HAP-1 (cell line): ENCODE results near the gene GMPPA.

ENCODE experiments used
- DNase-seq, 2 experiments: peaks; one replicate each; pipeline ENCODE4 v3.0.0-alpha.2; 2016 to 2020; ENCODE audit warnings: low spot score in 2 of 2
- H3K27me3 ChIP-seq: fragments of 250-450 bp; sonication (Bioruptor Pico); 2 replicates; pipeline ENCODE4 v1.5.1; 2020; ENCODE audit warnings: low read depth, mild to moderate bottlenecking, moderate library complexity
- H3K36me3 ChIP-seq: fragments of 250-450 bp; sonication (Bioruptor Pico); replicated peaks from 2 replicates; pipeline ENCODE4 v1.5.1; 2020; ENCODE audit warnings: mild to moderate bottlenecking
- H3K4me1 ChIP-seq: fragments of 250-450 bp; sonication (Bioruptor Pico); 2 replicates; pipeline ENCODE4 v1.5.1; 2020; ENCODE audit warnings: mild to moderate bottlenecking
- H3K4me3 ChIP-seq: fragments of 250-450 bp; sonication (Bioruptor Pico); 2 replicates; pipeline ENCODE4 v1.5.1; 2020; ENCODE audit warnings: mild to moderate bottlenecking, moderate library complexity
- H3K9me3 ChIP-seq: fragments of 250-450 bp; sonication (Bioruptor Pico); 2 replicates; pipeline ENCODE4 v1.5.1; 2020; ENCODE audit warnings: mild to moderate bottlenecking, moderate library complexity
- in situ Hi-C: fragments of 300-500 bp; cut with MboI; formaldehyde crosslinking; loops from 3 replicates; pipeline ENCODE4 v1.14.3; 2020; ENCODE audit warnings: low sequenced_read_pairs, inconsistent platforms, mixed read lengths

GMPPA gene

DNA sequence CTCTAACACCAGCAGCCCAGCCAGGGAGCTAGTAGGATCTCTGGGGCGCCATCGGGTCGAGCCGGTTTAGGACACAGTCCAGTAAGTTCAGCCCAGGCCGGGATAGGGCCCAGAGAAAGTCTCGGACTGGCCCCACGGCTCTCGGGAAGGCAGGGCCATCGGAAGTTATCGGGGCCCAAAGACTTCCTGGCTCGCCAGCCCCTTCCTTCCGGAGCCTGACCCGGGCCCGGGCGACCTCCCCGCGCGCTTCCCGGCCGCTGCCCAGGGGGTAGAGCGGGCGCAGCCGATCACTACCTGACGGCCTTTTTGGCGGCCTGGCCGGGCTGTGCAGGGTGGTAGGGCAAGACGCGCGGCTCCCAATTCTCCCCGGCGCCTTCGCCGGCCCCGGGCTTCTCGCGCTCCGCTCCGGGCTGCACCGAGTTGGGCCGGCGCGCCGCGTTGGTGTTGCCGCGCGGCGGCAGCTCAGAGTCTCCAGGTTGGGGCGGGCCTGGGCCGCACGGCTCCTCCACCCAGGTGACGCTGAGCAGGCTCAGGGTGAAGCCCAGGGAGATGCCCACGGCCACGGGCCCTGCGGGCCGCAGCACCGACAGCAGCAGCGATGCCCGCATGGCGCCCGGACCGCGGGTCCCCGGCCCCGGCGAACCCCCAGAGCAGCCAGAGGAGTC is 44.4 kb downstream of the GMPPA start:
- H3K4me1 ChIP-seq, result peaks cover 8% of the 10 kb centered on the region; the same call in 1 of the 2 replicates
- H3K9me3 ChIP-seq, result no peaks in the 10 kb centered on the region
- H3K27me3 ChIP-seq, result no peaks in the 10 kb centered on the region
- peaks cover 19% of the 10 kb centered on the region for H3K36me3 ChIP-seq
- in situ Hi-C loops, result loop anchor here (5.0 kb wide), 1 partner anchor 99 kb away; no protein-coding TSS in a partner anchor
- H3K4me3 ChIP-seq, result peak overlapping the region; percentile 67
- peak in 1 of 2 experiments; percentile 61 for DNase-seq

DNA sequence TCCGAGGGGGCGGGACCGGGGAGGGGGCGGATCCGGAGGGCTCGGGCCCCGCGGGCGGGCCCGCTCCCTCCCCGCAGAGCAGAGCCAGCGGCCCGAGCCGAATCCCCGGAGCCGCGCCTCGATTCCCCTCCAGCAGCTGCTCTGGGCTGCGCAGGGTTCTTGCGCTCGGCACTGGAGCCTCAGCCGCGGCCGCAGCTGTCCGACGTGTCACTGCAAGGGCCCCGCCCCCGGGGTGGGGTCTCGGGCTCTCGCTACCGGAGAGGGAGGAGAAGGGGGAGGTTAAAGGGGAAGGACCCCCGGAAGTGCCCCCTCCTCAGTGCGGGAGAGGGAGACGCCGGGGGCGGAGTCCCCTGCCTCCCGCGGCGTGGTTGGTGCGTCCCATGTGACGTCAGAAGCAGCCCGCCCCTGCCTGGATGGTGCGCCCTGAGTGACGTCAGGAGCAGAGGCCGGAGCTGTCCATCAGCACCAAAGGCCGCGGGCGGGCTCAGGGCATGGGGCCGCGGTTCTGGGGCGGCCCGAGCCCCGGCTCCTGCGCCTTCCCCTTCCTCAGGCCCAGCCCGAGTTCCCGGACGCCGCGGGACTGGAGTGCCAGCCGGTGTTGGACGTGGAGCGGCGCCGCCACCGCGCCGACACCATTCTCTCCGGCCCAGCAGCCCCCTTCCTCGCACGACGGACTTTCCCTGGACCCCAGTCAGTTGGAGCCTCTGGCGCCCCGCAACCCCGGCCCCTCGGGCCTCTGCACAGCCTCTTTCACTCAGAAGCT is 45.1 kb downstream of the GMPPA start, which contains the start of the genes CHPF and TMEM198:
Gene CHPF, minus strand, starts transcription at position 214 of the 763 bp plus-strand sequence. CDS start 271 bp downstream, outside the sequence.
Gene TMEM198, plus strand, starts transcription at position 433 of the 763 bp plus-strand sequence. CDS start 700 bp downstream, outside the sequence.
- H3K4me1 ChIP-seq, result peaks cover 8% of the 10 kb centered on the region; the same call in 1 of the 2 replicates
- DNase-seq, result peak; percentile 97 to 99
- H3K36me3 ChIP-seq, result peaks cover 19% of the 10 kb centered on the region
- no peaks in the 10 kb centered on the region for H3K9me3 ChIP-seq
- H3K27me3 ChIP-seq, result no peaks in the 10 kb centered on the region
- in situ Hi-C loops, result loop anchor here (5.0 kb wide), 1 partner anchor 99 kb away; no protein-coding TSS in a partner anchor
- peak within 1 kb of the TSS; percentile 67 for H3K4me3 ChIP-seq

DNA sequence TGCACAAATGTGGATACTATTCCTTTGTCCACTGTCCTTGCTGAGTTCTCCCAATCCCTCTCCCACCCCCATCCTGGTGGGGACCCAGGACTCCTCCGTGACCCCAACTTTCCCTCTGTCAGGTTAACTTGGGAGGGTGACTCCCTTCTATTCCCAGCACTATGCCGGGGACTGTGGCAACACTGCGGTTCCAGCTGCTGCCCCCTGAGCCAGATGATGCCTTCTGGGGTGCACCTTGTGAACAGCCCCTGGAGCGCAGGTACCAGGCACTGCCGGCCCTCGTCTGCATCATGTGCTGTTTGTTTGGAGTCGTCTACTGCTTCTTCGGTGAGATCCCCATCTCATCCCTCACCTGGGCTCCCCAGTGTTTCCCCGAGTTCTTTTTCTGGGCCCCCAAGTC is 45.9 kb downstream of the GMPPA start:
- DNase-seq, result no peak

DNA sequence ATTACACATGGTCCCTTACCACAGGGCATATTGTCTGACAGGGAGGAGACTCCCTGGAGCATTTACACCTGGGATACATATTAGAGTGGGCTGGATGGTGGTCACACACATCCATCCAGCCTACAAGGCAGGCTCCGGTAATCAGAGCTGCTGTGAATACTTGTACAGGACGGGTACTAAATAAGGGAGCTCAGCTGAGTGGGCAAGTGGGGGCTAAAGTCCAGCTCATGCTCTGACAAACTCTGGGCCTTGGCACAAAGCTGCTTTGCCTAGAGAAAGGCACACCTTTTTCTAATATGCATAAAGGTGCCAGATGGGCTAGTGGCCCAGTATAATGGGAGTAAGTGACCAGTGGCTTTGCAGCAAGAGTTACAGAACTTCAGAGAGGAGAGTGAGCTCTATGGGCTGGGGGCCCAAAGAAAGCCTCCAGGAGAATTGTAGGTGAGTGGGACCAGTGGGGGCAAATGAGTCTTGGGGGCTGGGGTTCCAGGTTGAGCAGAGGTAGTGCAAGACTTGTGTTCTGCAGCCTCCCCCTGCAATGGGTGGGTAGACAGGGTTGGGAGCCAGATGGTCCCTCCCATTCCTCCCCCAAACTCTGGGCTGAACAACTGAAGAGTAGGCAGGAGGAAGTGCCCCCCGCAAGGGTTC is 46.7 kb downstream of the GMPPA start:
- peaks cover 14% of the 10 kb centered on the region for H3K36me3 ChIP-seq
- DNase-seq, result no peak
- H3K4me3 ChIP-seq, result no peak overlapping the region
- in situ Hi-C loops, result no loop called here
- H3K27me3 ChIP-seq, result no peaks in the 10 kb centered on the region
- H3K4me1 ChIP-seq, result peaks cover 8% of the 10 kb centered on the region; the same call in 1 of the 2 replicates
- no peaks in the 10 kb centered on the region for H3K9me3 ChIP-seq

More for the DNA sequence above, 45.9 kb downstream of the GMPPA start:
- Histone ChIP-seq H3K9me3 (no peaks in the 10 kb centered on the region), H3K27me3 (no peaks in the 10 kb centered on the region), H3K4me1 (peaks cover 8% of the 10 kb centered on the region; the same call in 1 of the 2 replicates), H3K4me3 (peak overlapping the region; percentile 67), H3K36me3 (peaks cover 19% of the 10 kb centered on the region)
- in situ Hi-C loops, result loop anchor here (5.0 kb wide), 1 partner anchor 98 kb away; no protein-coding TSS in a partner anchor

DNA sequence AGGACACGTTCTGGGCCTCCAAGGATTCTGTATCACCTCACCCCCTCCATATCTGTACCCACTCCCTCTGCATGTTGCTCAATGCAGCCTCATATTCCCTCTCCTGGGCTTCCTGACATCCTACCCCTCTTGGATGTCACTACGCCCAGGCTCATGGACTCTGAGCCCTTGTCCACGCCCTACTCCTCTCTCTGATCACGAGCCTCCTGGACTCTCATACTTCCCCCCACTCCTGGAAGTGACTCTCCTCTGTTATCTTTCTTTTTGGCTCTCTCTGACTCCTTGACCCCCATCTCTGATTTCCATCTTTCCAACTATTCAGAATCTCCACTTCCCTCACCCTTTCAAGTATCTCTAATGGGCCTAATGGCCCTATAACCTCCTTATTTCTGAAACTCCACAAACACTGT is 47.3 kb downstream of the GMPPA start:
- in situ Hi-C loops, result no loop called here
- no peak for DNase-seq
- Histone ChIP-seq H3K4me3 (no peak overlapping the region), H3K27me3 (no peaks in the 10 kb centered on the region), H3K4me1 (peaks cover 8% of the 10 kb centered on the region; the same call in 1 of the 2 replicates), H3K9me3 (no peaks in the 10 kb centered on the region), H3K36me3 (peaks cover 8% of the 10 kb centered on the region)

DNA sequence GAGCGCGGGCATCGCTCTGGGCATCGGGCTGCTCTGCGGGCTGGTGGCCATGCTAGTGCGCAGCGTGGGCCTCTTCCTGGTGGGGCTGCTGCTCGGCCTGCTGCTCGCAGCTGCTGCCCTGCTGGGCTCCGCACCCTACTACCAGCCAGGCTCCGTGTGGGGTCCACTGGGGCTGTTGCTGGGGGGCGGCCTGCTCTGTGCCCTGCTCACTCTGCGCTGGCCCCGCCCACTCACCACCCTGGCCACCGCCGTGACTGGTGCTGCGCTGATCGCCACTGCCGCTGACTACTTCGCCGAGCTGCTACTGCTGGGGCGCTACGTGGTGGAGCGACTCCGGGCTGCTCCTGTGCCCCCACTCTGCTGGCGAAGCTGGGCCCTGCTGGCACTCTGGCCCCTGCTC is 48.9 kb downstream of the GMPPA start:
- Histone ChIP-seq H3K36me3 (no peaks in the 10 kb centered on the region), H3K4me1 (peaks cover 4% of the 10 kb centered on the region), H3K27me3 (no peaks in the 10 kb centered on the region), H3K9me3 (no peaks in the 10 kb centered on the region), H3K4me3 (no peak overlapping the region)
- in situ Hi-C loops, result no loop called here
- no peak for DNase-seq

DNA sequence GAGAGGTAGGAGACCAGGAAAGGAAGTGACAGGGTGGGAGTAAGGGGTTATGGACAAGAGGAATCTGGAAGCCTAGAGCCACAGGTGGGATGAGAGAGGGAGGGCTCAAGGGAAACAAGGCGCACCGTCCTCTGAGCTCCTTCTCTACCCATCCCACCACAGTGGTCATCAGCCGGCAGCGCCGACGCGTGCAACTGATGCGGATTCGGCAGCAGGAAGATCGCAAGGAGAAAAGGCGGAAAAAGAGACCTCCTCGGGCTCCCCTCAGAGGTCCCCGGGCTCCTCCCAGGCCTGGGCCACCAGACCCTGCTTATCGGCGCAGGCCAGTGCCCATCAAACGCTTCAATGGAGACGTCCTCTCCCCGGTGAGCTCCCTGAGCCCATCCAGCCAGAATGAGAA is 50.3 kb downstream of the GMPPA start:
- no peaks in the 10 kb centered on the region for H3K36me3 ChIP-seq
- H3K27me3 ChIP-seq, result no peaks in the 10 kb centered on the region
- no peak for DNase-seq
- H3K4me1 ChIP-seq, result peaks cover 8% of the 10 kb centered on the region
- no peaks in the 10 kb centered on the region for H3K9me3 ChIP-seq
- in situ Hi-C loops, result no loop called here
- no peak overlapping the region for H3K4me3 ChIP-seq

DNA sequence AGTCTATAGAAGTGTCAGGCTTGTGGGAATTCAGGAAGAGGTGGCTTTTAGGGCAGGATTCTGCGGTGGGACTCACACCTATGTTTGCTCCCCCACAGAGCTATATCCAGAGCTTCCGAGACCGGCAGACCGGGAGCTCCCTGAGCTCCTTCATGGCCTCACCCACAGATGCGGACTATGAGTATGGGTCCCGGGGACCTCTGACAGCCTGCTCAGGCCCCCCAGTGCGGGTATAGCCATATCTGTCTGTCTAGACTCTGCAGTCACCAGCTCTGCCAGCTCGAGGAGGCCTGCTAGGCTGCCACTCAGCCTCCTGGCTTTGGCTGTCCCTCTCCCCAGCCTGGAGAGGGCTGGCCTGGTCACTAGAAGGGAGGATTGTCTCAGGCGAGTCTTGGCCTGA is 50.9 kb downstream of the GMPPA start:
- Histone ChIP-seq H3K36me3 (no peaks in the 10 kb centered on the region), H3K4me1 (peaks cover 8% of the 10 kb centered on the region), H3K9me3 (no peaks in the 10 kb centered on the region), H3K27me3 (no peaks in the 10 kb centered on the region), H3K4me3 (no peak overlapping the region)
- no peak for DNase-seq
- in situ Hi-C loops, result no loop called here

DNA sequence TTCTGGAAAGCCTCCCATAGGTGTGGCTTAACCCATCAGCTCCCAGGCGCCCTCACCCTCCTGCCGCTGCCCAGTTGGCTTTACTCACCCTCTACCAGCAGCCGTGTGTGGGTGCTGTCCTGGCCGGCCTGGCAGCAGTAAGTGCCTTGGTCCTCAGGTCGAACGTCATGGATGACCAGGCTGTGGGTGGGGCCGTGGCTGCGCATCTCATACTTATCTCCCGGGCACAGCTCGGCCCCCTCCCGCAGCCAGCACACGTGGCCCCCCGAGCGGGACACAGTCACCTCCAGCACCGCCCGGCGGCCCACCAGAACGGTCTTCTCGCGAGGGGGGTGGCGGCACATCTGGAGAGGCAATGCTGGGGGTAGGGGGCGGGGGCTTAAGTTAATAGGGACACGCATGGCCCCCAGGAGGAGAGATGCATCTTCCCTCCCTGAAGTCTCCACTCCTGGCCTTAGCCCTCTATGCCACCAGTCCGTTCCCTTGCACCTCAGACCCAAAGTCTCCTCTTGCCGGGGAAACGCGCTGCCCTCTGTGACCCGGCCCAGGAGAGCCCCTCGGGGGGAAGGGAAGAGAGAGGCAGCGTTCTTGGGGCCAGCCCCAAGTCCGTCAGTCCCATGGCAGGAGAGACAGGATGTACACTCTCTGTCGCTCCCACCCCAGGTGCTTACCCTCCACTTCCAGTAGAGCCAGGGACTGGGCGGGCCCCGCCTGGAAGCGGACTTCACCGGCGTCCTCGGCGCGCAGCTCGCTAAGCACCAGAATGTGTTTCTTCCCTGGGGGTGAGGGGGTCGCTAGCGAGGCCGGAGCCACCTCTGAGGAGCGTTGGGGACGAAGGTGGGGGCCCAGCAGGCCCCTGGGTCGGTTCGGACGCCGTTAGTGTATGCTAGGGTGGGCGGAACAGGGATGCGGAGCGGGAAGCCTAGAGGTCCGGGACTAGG is 53.0 kb downstream of the GMPPA start:
- H3K4me3 ChIP-seq, result peak overlapping the region; percentile 67
- no peaks in the 10 kb centered on the region for H3K9me3 ChIP-seq
- no peaks in the 10 kb centered on the region for H3K27me3 ChIP-seq
- peak in 1 of 2 experiments; percentile 51 for DNase-seq
- in situ Hi-C loops, result no loop called here
- H3K36me3 ChIP-seq, result no peaks in the 10 kb centered on the region
- peaks cover 8% of the 10 kb centered on the region for H3K4me1 ChIP-seq

DNA sequence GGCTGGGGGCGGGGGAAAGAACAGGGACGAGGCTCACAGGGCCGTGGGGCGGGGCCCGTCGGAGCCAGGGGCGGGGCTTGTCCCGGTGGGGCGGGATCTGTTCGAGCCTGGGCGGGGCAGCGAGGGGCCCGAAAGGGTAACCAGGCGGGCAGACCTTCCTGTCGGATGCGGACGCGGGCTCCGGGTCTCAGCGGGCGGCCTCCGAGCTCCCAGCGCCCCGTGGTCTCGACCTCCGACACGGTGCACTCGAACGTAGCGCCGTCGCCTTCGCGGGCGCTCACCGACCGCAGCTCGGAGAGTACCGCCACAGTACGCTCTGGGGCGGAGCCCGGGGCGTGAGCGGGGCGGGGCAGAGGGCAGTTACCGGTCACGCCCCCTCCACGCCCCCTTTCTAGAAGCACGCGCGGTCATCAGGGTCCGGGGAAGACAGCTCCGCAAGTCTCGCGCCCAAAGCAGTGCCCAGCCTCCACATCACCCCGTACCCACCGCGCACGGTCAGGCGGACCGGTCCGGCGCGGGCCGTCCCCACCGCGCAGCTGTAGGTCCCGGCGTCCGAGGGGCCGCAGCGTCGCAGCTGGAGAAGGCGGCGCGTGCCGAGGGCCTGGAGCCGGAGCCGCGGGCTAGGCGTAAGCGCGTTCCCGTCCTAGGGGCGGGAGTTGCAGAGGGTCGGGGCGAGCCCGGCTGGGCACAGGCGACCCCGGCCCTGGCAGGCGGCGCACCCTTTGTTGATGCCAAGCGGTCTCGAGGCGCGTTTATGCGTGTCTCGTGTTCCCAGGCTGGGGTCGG is 53.9 kb downstream of the GMPPA start:
- in situ Hi-C loops, result no loop called here
- DNase-seq, result peak; percentile 75 to 95

DNA sequence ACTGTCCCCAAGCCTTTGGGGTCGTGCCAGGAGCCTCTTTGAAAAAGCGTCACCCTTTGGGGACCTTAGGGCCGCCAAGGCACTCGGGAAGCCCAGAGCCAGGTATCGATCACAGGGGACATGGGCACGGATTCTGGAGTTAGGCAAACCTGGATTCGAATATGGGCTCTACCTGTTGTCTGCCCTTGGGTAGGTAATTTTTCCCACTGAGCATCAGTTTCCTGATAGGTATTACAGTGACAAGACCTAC is 54.4 kb downstream of the GMPPA start:
- Histone ChIP-seq H3K9me3 (no peaks in the 10 kb centered on the region), H3K4me1 (peaks cover 8% of the 10 kb centered on the region), H3K36me3 (no peaks in the 10 kb centered on the region), H3K4me3 (peak overlapping the region; percentile 67), H3K27me3 (no peaks in the 10 kb centered on the region)
- in situ Hi-C loops, result no loop called here
- no peak for DNase-seq

More for the DNA sequence above, 53.9 kb downstream of the GMPPA start:
- Histone ChIP-seq H3K4me1 (peaks cover 8% of the 10 kb centered on the region), H3K36me3 (no peaks in the 10 kb centered on the region), H3K27me3 (no peaks in the 10 kb centered on the region), H3K4me3 (peak overlapping the region; percentile 67), H3K9me3 (no peaks in the 10 kb centered on the region)

DNA sequence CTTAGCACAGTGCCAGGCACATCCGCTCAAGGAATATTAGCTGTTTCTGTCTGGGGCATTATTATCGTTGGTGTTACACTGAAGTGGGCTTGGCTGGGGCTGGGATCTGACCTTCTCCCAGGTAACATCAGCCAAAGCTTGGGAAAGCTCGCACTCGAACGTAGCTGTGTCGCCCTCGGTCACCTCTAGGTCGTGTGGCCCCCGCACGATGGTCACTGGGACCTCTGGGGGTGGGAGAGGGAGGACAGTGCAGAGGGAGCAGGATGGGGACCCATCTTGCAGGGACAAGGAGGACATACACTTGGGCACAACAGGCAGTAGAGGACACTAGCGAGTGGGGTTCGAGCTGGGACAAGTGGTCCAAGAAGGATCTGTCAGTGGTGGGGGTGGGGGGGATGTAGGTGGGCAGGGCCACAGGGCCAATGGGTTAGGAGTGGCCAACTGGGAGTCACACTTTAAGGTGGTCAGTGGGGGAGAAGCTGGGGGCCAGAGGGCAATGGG is 54.8 kb downstream of the GMPPA start:
- Histone ChIP-seq H3K9me3 (no peaks in the 10 kb centered on the region), H3K4me1 (peaks cover 8% of the 10 kb centered on the region), H3K27me3 (no peaks in the 10 kb centered on the region), H3K4me3 (no peak overlapping the region), H3K36me3 (no peaks in the 10 kb centered on the region)
- DNase-seq, result no peak
- in situ Hi-C loops, result no loop called here
